Parathyroid adenoma (tissue), 2 donors: Measurements from ENCODE around the gene ZFP2.
"Not testable (repeated sequence)": the region's sequence is repeated elsewhere in the genome, so short reads cannot be mapped to it uniquely, and the experiment has no call there.

ENCODE experiments used
- H2AFZ ChIP-seq: fragments of 300-600 bp; sonication (generic); one replicate; pipeline ENCODE4 v1.7.0; 2017; ENCODE audit warnings: antibody characterized with exemption, mild to moderate bottlenecking
- H3K27ac ChIP-seq: fragments of 300-600 bp; sonication (generic); one replicate; pipeline ENCODE4 v1.7.0; 2017
- H3K27me3 ChIP-seq: fragments of 300-600 bp; sonication (generic); one replicate; pipeline ENCODE4 v1.7.0; 2017; ENCODE audit warnings: low read length; ENCODE audit not compliant: control insufficient read depth, insufficient read depth
- H3K36me3 ChIP-seq: fragments of 300-600 bp; sonication (generic); one replicate; pipeline ENCODE4 v1.7.0; 2017; ENCODE audit warnings: low read length; ENCODE audit not compliant: control insufficient read depth, insufficient read depth
- H3K4me1 ChIP-seq: fragments of 300-600 bp; sonication (generic); one replicate; pipeline ENCODE4 v1.7.0; 2017; ENCODE audit warnings: control low read depth
- H3K4me2 ChIP-seq: fragments of 300-600 bp; sonication (generic); one replicate; pipeline ENCODE4 v1.7.0; 2017; ENCODE audit warnings: low read length
- H3K4me3 ChIP-seq: fragments of 300-600 bp; sonication (generic); one replicate; pipeline ENCODE4 v1.7.0; 2017; ENCODE audit warnings: low read depth, low read length
- H3K79me2 ChIP-seq: fragments of 300-600 bp; sonication (generic); one replicate; pipeline ENCODE4 v1.7.0; 2017; ENCODE audit warnings: control low read depth
- H3K9ac ChIP-seq: fragments of 300-600 bp; sonication (generic); one replicate; pipeline ENCODE4 v1.7.0; 2017; ENCODE audit warnings: mild to moderate bottlenecking
- H3K9me3 ChIP-seq: fragments of 300-600 bp; sonication (generic); one replicate; pipeline ENCODE4 v1.7.0; 2017; ENCODE audit warnings: low read length; ENCODE audit not compliant: control insufficient read depth
- CTCF ChIP-seq: fragments of 300-600 bp; sonication (generic); IDR thresholded peaks from one replicate; pipeline ENCODE4 v1.7.0; 2017; ENCODE audit warnings: antibody characterized with exemption, mild to moderate bottlenecking
- donor health status: primary hyperparathyroidism.

ZFP2 gene

GRCh38 chr5:178859625-178860521 is 35.8 kb upstream of the ZFP2 start, which contains the start of gene ZNF354B:
Gene ZNF354B, plus strand, starts transcription at chr5:178859953. Its CDS starts 1,095 bp downstream, at chr5:178861048.
- Histone ChIP-seq H3K9ac (no peak within 1 kb of the TSS), H3K27ac (peak within 1 kb of the TSS; percentile 37), H3K79me2 (peaks cover 12% of the 10 kb centered on the region), H3K4me1 (no peaks in the 10 kb centered on the region), H2AFZ (peak within 1 kb of the TSS; percentile 59), H3K36me3 (no peaks in the 10 kb centered on the region), H3K27me3 (no peaks in the 10 kb centered on the region), H3K4me3 (peak within 1 kb of the TSS; percentile 67), H3K4me2 (peak within 1 kb of the TSS; percentile 90), H3K9me3 (no peaks in the 10 kb centered on the region)
- TF ChIP-seq CTCF: peak; percentile 23

- H3K79me2 ChIP-seq: peaks cover 15% of the 10 kb centered on the region
- H3K9me3 ChIP-seq, H3K4me1 ChIP-seq, H3K9ac ChIP-seq, H3K36me3 ChIP-seq, H3K27me3 ChIP-seq: not testable (repeated sequence)
- peak overlapping the region; percentile 59 for H2AFZ ChIP-seq
- H3K4me2 ChIP-seq: peak overlapping the region; percentile 90
- H3K27ac ChIP-seq: peak overlapping the region; percentile 37
- peak overlapping the region; percentile 67 for H3K4me3 ChIP-seq
These were observed 35.1 kb upstream of the ZFP2 start for GRCh38 chr5:178860615-178861014.

- H3K36me3 ChIP-seq: no peaks in the 10 kb centered on the region
- no peaks in the 10 kb centered on the region for H3K27me3 ChIP-seq
- H3K4me2 ChIP-seq: no peak overlapping the region
- peaks cover 21% of the 10 kb centered on the region for H3K79me2 ChIP-seq
- no peaks in the 10 kb centered on the region for H3K4me1 ChIP-seq
- no peak overlapping the region for H3K4me3 ChIP-seq
- TF ChIP-seq CTCF: no peak
- H3K27ac ChIP-seq: no peak overlapping the region
- H3K9ac ChIP-seq: no peak overlapping the region
- no peak overlapping the region for H2AFZ ChIP-seq
- no peaks in the 10 kb centered on the region for H3K9me3 ChIP-seq
These were observed 34.1 kb upstream of the ZFP2 start for GRCh38 chr5:178861627-178862026.

GRCh38 chr5:178866946-178867345 is 28.8 kb upstream of the ZFP2 start:
- peaks cover 16% of the 10 kb centered on the region for H3K79me2 ChIP-seq
- no peaks in the 10 kb centered on the region for H3K9me3 ChIP-seq
- H3K4me3 ChIP-seq: no peak overlapping the region
- H2AFZ ChIP-seq: no peak overlapping the region
- no peaks in the 10 kb centered on the region for H3K4me1 ChIP-seq
- no peak overlapping the region for H3K9ac ChIP-seq
- H3K36me3 ChIP-seq: no peaks in the 10 kb centered on the region
- H3K27me3 ChIP-seq: no peaks in the 10 kb centered on the region
- no peak overlapping the region for H3K27ac ChIP-seq
- no peak for TF ChIP-seq CTCF
- no peak overlapping the region for H3K4me2 ChIP-seq

GRCh38 chr5:178869577-178869976 is 26.1 kb upstream of the ZFP2 start:
- H3K4me3 ChIP-seq: no peak overlapping the region
- no peak for TF ChIP-seq CTCF

More at GRCh38 chr5:178869577-178869976, 26.1 kb upstream of the ZFP2 start:
- Histone ChIP-seq H3K79me2 (peaks cover 11% of the 10 kb centered on the region), H3K27me3 (no peaks in the 10 kb centered on the region), H3K9me3 (no peaks in the 10 kb centered on the region), H3K36me3 (peaks cover 2% of the 10 kb centered on the region), H3K4me2 (no peak overlapping the region), H2AFZ (no peak overlapping the region), H3K27ac (no peak overlapping the region), H3K4me1 (no peaks in the 10 kb centered on the region), H3K9ac (no peak overlapping the region)
